ENCODE measurements around the gene NXNL1.
"Not testable (repeated sequence)": the region's sequence is repeated elsewhere in the genome, so short reads cannot be mapped to it uniquely, and the experiment has no call there.

The NXNL1 gene, protein sequence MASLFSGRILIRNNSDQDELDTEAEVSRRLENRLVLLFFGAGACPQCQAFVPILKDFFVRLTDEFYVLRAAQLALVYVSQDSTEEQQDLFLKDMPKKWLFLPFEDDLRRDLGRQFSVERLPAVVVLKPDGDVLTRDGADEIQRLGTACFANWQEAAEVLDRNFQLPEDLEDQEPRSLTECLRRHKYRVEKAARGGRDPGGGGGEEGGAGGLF

DNA sequence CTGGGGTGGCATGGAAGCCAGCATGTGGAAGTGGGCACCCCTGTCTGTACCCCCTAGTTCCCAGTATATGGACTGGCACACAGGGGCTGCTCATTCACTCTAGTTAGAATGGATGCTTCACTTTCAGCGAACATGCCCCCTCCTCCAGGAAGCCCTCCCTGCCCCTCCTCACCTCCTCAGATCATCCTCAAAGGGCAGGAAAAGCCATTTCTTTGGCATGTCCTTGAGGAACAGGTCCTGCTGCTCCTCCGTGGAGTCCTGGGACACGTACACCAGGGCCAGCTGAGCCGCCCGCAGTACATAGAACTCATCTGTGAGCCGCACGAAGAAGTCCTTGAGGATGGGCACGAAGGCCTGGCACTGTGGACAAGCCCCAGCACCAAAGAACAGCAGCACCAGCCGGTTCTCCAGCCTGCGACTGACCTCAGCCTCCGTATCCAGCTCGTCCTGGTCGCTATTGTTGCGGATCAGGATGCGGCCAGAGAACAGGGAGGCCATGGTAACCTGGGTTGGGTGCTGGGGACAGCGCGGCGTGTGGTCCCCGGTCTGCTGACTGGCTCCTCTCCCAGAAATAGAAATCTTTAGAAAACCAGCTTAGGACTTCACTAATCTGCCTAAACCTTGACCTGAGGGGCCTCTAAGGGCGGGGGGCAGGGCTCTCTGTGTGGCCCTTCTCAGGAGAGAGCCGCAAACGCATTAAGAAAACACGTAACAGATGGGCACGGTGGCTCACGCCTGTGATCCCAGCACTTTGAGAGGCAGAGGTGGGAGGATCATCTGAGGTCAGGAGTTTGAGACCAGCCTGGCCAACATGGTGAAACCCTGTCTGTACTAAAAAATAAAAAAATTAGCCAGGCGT lies at the start of gene NXNL1:
NXNL1 (minus strand) TSS at position 555 of the 859 bp plus-strand sequence; CDS start at position 498, 57 bp downstream.
- DNase-seq (ENCODE audit: low read depth) = no peak

DNA sequence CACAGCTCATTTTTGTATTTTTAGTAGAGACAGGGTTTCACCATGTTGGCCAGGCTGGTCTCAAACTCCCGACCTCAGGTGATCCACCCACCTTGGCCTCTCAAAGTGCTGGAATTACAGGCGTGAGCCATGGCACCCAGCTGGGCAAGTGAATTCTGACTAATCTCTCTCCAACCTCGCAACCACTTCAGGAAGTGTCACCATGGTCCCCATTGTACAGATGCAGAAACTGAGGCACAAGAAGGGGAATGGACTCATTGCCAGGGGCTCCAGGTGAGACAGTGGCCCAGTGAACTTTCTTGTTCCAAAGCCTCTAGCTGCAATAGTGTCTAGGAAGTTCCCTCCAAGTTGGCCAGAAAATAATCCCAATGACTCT lies 47.8 kb upstream of the NXNL1 start:
- DNase-seq (ENCODE audit: low read depth) = not testable (repeated sequence)

DNA sequence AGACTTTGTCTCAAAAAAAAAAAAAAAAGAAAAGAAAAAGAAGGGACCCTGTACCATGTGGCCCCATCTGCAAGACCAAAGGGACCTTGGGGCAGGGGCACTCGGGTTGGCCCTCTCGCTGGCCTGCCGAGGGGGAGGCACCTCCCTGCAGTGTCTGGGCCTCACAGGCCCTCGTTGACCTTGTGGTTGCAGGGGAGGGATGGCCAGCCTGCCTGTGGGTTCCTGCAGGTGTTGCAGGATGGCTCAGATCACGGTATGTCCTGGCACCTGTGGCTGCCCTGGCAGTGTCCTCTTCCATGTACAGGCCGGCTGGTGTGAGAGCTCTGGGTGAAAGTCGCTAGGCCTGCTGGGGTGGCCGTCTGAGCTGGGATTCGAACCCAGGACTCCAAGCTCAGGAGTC lies 46.0 kb upstream of the NXNL1 start:
- no peak for DNase-seq (ENCODE audit: low read depth)

DNA sequence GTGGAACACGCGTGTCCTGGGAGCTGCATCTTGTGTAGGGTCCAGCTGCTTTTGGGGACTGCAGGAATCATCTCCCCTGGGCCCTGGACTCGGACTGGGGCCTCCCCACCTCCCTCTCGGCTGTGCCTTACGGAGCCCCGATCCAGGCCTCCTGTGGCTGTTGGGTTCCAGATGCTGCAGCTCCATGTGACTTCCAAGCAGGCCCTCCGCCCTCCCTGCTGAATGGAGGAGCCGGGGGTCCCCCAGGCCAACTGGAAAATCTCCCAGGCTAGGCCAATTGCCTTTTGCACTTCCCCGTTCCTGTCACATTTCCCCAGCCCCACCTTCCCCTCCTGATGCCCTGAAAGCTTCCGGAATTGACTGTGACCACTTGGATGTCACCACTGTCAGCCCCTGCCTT lies 44.5 kb upstream of the NXNL1 start:
- no peak for DNase-seq (ENCODE audit: low read depth)

DNA sequence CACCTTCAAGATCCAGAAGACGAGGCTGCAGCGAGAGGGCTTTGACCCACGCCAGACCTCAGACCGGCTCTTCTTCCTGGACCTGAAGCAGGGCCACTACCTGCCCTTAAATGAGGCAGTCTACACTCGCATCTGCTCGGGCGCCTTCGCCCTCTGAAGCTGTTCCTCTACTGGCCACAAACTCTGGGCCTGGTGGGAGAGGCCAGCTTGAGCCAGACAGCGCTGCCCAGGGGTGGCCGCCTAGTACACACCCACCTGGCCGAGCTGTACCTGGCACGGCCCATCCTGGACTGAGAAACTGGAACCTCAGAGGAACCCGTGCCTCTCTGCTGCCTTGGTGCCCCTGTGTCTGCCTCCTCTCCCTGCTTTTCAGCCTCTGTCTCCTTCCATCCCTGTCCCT lies 43.7 kb upstream of the NXNL1 start:
- no peak for DNase-seq (ENCODE audit: low read depth)

DNA sequence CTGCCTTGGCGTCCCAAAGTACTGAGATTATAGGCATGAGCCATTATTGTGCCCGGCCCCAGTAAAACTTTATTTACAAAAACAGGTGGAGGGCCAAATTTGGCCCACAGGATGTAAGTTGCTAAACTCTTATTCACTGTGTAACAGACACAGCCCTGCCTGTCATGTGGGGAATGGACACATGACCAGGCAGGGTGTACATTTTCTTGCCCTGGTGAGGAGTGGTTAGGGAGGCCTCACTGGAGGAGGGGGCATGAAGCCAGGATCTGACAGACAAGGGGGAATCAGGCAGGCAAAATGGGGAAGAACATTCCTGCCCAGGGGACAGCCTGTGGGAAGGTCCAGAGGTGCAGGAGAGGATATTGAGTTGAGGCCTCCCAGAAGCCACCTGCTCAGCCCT lies 43.3 kb upstream of the NXNL1 start:
- DNase-seq (ENCODE audit: low read depth) = no peak

DNA sequence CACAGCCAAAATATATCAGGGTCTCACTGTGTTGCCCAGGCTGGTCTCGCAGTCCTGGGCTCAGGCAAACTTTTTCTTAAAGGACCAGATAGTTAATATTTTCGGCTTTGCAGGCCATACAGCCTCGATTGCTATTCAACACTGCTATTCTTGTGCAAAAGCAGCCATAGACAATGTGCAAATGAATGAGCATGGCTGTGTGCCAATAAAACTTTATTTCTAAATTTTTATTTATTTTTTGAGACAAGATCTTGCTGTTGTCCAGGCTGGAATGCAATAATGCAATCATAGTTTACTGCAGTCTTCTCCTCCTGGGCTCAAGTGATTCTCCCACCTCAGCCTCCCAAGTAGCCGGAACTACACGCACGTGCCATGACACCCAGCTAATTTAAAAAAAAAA lies 42.5 kb upstream of the NXNL1 start:
- no peak for DNase-seq (ENCODE audit: low read depth)

DNA sequence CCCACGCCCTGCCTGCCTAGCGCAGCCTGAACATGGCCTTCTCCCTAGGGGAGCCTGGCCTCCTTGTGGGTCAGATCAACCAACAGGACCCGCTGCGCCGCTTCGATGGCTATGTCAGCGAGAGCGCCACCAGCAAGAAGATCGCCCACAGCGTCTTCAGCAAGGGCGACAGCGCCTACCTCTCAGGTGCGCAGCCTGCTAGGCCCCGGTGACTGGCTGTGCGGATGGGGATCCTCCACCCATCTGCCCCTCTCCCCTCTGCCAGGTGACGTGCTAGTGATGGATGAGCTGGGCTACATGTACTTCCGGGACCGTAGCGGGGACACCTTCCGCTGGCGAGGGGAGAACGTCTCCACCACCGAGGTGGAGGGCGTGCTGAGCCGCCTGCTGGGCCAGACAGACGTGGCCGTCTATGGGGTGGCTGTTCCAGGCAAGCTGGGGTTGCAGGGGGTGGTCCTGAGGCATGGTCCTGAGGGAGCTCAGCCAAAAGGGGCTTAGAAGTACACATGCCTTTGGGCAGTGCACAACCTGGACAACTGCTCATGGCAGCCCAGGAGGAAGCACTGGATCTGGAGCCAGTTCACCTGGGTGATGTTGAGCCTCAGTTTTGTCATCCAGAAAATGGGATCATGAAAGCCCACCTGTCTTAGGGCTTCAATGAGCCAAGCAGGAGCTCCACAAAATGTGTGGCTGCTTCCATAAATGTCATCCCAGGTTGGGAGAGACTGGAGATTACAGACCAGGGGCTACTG lies 39.9 kb upstream of the NXNL1 start:
- DNase-seq (ENCODE audit: low read depth) = no peak

DNA sequence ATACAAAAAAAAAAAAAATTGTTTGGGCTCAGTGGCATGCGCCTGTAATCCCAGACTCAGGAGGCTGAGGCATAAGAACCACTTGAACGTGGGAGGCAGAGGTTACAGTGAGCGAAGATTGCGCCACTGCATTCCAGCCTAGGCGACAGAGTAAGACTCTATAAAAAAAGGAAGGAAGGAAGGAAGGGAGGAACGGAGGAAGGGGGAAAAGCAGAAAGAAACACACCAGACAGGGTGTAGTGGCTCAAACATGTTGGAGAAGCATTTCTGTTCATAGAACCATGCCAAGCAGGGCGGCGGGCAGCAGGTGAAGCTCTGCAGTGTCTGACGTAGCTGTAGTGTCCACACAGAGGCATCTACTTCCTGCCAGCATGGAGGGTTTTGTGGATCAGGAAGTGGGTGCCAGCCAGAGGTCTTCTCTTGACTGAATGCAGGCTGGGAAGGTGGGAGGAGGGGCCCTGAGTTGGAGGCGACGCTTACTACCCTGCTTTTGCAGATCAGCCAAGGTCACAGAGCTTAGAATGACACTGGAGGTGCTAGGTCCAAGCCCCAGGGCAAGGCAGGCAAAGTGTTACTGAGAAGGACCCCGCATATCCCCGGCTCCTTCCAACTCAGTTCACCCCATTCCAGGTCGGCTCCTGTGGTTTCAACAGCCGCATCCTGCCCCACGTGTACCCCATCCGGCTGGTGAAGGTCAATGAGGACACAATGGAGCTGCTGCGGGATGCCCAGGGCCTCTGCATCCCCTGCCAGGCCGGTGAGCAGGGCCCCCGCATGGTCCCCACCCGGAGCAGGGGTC lies 39.1 kb upstream of the NXNL1 start:
- DNase-seq (ENCODE audit: low read depth) = no peak

DNA sequence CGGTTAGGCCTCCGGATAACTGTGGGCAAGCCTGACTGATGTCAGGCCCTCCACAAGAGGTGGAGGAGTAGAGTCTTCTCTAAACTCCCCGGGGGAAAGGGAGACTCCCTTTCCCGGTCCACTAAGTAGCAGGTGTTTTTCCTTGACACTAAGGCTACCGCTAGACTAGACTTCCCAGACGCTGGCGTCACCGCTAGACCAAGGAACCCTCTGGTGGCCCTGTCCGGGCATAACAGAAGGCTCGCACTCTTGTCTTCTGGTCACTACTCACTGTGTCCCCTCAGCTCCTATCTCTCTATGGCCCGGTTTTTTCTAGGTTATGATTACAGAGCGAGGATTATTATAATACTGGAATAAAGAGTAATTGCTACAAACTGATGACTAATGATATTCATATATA lies 38.3 kb upstream of the NXNL1 start:
- DNase-seq (ENCODE audit: low read depth) = not testable (repeated sequence)

DNA sequence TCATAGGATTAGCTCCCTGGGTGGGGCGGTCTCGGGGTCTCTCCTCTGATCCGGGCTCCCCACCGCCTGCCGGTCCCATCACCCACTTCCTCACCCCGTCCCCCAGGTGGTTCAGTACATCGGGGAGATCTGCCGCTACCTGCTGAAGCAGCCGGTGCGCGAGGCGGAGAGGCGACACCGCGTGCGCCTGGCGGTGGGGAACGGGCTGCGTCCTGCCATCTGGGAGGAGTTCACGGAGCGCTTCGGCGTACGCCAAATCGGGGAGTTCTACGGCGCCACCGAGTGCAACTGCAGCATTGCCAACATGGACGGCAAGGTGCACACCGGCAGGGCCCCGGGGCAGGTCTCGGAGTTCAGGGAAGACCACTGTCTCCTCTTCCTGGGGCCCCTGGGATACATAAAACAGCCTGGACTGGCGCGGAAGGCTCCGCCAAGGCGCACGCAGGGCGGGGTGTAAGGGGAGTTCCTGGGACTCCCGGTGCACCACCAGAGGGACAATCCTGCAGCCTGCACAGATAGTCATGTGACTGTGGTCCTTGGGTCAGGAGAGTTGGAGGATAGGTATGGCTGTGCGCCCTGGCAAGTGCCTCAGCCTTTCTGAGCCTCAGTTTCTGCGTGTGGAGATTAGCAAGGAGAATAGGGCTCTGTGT lies 36.5 kb upstream of the NXNL1 start:
- no peak for DNase-seq (ENCODE audit: low read depth)

DNA sequence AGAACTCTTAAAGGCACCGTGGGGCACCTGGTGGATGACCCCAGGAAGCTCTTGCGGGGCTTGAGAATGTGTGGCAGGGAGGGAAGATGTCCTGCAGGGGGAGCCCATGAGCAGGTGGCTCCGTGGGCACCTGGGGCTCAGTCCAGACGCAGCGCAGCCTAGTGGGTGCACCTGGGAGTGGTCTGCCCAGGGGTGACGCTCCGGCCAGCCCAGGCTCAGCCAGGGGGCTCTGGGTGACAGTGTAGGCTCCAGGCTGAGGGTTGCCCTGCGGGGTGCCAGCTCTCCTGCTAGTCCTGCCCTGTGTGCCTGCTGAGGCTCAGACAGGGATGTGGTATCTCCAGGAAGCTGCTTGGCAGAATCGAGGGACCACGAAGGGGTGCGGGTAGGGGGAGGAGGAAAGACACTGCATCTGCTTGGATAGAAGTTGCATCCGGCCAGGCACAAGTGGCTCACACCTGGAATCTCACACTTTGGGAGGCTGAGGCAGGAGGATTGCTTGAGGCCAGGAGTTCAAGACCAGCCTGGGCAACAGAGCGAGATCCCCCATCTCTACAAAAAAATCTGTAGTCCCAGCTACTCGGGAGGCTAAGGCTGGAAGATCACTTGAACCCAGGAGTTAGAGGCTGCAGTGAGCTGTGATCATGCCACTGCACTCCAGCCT lies 35.7 kb upstream of the NXNL1 start:
- no peak for DNase-seq (ENCODE audit: low read depth)

DNA sequence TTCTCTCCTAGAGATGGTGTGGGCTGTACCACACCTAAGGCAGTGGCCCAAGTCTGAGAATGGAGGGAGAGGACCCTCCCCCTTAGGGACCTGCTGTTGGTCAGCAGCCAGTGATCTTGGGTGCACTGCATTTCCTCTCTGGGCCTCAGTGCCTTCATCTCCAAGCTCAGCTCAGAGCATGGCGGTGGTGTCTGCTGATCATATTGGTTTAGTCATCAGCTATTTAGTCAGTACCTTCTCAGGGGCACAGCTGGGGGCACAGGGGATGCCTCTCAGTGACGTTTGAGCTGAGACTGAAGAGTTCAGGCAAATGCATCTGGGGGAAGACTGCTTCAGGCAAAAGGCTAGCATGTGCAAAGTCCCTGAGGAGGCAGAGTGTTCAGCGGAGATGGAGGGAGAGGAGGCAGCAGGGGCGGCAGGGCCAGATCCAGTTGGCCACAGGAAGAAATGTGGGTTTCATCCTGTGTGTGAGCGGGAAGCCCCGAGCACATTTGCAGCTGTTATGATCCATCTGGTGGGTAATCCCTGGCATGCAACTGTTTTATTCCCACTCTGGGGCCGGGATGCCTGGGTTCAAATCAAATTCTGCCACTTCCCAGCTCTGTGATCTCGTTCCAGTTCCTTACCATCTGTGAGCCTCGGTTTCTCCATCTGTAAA lies 35.0 kb upstream of the NXNL1 start:
- no peak for DNase-seq (ENCODE audit: low read depth)

DNA sequence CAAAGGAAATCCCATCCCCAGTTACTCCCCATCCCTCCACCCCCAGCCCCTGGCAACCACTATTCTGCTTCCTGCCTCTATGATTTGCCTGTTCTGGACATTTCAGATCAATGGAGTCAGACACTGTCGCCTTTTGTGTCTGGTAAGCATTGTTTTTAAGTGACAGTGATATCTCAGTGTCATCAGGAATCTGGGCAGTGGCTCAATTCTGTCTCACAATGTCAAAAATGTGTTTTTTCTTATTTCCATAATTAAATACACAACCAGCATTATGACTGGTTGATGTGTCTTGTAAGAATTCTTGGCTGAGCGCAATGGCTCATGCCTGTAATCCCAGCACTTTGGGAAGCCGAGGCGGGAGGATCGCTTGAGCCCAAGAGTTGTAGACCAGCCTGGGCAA lies 30.6 kb upstream of the NXNL1 start:
- DNase-seq (ENCODE audit: low read depth) = no peak

DNA sequence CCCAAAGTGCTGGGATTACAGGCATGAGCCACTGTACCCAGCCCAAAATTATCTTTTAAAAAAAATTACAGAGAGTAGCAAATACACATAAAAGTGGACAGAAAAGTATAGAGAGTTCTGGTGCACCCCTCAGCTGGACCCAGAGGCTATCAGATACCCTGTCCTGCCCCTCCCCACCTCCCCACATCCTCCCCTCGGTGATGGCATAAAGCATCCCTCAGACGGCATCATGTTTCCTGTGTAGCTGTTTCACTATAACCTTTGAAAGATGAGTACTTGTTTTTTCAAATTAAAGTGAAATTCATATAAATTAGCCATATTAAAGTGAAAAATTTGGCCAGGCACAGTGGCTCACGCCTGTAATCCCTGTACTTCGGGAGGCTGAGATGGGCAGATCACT lies 29.7 kb upstream of the NXNL1 start:
- DNase-seq (ENCODE audit: low read depth) = no peak

DNA sequence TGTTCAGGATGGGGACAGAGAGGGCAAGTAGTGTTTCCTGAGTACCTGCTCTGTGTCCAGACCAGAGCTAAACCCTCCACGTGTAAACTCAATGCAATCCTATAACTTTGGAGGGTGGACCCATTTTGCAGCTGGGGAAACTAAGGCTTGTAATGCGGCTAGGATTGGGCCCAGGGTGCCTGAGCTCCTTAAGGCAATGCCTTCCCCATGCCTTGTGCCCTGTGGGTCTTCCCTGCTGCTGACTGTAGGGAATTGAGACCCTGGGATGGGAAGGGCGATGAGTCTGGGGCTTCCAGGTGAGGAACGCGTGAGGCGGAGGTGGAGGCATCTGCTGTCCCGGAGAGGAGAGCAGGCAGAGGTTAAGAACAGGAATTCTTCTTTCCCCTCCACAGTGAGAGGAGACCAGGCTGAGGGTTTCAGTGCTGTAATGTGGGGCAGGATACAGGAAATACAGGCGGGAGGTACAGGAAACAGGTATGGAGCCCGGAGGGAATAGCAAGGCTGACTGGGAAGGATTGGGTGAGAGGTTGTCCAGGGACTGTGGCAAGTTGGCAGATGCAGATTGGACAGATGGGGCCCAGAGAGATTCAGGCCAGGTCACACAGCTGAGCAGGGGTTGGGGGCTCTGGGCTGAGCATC lies 28.8 kb upstream of the NXNL1 start:
- no peak for DNase-seq (ENCODE audit: low read depth)

DNA sequence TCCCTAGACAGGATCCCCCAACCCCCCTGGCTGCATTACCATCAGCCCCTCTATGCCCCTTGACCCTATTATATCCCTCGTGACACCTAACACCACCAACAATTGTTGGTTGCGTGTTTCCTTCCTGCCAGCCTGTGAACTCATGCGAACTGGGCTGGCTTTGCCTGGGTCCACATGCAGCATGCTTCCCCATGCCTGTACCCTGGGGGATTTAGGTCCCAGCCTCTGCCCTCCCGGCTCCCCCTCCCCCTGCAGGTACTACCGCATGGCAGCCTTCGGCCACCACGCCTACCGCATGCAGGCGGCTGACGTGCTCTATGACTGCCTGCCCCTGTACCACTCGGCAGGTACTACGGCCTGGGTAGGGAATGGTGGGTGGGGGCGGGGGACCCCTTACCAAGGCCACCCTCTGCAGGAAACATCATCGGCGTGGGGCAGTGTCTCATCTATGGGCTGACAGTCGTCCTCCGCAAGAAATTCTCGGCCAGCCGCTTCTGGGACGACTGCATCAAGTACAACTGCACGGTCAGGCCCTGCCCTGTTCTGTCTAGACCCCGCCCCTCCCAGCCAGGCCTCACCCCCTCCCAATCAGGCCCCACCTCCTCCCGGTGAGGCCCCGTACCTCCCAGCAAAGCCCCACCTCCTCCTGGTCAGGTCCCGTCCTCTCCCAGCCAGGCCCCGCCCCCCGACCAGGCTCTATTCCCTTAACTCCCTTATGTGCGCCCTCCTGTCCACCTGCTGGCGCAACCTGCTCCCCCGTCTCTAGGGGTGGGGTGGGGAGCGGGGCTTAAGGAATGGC lies 28.1 kb upstream of the NXNL1 start:
- DNase-seq (ENCODE audit: low read depth) = no peak

DNA sequence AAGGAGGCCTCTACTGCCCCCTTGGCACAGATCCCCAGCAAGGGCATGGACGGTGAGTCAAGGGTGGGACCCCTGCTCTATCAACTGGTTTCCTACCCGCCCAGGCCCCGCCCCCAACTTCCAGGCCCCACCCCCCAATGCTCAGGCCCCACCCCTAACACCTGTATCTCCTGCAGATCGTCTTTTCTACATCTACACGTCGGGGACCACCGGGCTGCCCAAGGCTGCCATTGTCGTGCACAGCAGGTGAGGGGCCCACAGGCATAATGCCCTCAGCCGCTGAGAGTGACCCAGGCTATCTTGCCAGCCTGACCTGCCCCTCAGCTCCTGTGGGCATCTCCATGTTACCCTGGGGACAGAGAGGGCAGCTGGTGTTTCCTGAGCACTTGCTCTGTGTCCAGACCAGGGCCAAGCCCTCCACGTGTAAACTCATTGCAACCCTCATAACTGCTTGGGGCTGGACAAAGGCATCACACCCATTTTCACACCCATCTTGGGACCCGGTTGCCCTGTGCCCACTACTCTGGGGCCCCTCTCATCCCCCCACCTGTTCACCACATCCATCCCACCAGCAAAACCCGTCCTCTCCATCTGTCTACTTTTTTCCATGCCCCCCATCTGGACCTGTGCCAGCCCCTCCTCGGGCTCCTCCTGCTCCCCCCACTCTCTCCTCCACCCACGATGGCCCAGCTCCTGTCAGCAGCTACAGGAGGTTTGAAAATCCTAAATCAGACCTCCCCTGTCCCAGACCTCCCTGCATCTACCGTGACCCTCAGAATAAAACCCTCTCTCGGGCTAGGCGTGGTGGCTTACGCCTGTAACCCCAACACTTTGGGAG lies 26.8 kb upstream of the NXNL1 start:
- no peak for DNase-seq (ENCODE audit: low read depth)
